PFSK-1 (cell line): ENCODE measurements around the gene SETDB2.

Source experiments
- FOXP2 ChIP-seq: optimal IDR thresholded peaks from 2 replicates; pipeline ENCODE3; 2011; ENCODE audit warnings: borderline replicate concordance, control low read depth, inconsistent platforms; ENCODE audit not compliant: insufficient read depth; ENCODE audit errors: extremely low read length, extremely low read depth
- POLR2AphosphoS5 ChIP-seq: IDR thresholded peaks from 2 replicates; pipeline ENCODE4 v1.6.1; 2012; ENCODE audit warnings: low read depth, mild to moderate bottlenecking, control low read depth, low read length, moderate library complexity
- REST ChIP-seq, 2 experiments: IDR thresholded peaks; 2 replicates each; pipeline versions ENCODE4 v1.6.1 to v1.8.0; 2011 to 2012; ENCODE audit warnings: low read depth in 2 of 2, low read length in 2 of 2, control low read depth in 1 of 2, inconsistent platforms in 1 of 2, mild to moderate bottlenecking in 1 of 2, moderate library complexity in 1 of 2; ENCODE audit not compliant: insufficient read depth in 1 of 2
- SIN3A ChIP-seq: IDR thresholded peaks from 2 replicates; pipeline ENCODE4 v1.6.1; 2012; ENCODE audit warnings: mild to moderate bottlenecking, low read length, moderate library complexity, borderline replicate concordance; ENCODE audit not compliant: insufficient read depth
- TAF1 ChIP-seq: IDR thresholded peaks from 2 replicates; pipeline ENCODE4 v1.6.1; 2012; ENCODE audit warnings: low read length, control low read depth, borderline replicate concordance; ENCODE audit not compliant: insufficient read depth

SETDB2 gene

DNA sequence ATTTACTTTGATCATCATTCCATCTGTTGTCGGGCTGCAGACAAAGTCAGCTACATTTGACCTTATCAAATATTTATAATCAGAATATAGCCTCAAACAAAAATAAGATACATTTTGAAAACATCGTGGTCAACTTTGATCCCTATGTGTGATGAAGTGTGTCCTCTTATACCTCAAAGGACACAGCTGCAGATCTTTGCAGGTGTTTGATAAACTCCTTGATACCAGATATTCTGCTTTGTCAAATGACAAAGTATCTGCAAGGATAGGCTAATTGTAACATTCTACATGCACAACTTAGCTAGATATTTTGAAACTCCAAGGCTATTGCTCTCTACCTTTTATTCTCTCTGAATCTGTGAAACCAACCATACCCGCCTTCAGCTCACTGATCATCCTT, 95.7 kb downstream of the SETDB2 start:
- TF ChIP-seq POLR2AphosphoS5 (no peak), TAF1 (no peak), FOXP2 (no peak), SIN3A (no peak), REST (IDR thresholded peaks at IDR 0.05; ENCODE audit: insufficient read depth in 1 of 2, low read depth in 2 of 2, low read length in 2 of 2) (no peak)

- TF ChIP-seq POLR2AphosphoS5 (no peak), SIN3A (no peak), TAF1 (no peak), REST (IDR thresholded peaks at IDR 0.05; ENCODE audit: insufficient read depth in 1 of 2, low read depth in 2 of 2, low read length in 2 of 2) (no peak), FOXP2 (no peak)
Observed at GRCh38 chr13:49540552-49540951, 96.5 kb downstream of the SETDB2 start.

GRCh38 chr13:49543656-49544055, 99.6 kb downstream of the SETDB2 start:
- TF ChIP-seq SIN3A: no peak
- no peak for TF ChIP-seq REST (IDR thresholded peaks at IDR 0.05; ENCODE audit: insufficient read depth in 1 of 2, low read depth in 2 of 2, low read length in 2 of 2)
- no peak for TF ChIP-seq POLR2AphosphoS5
- TF ChIP-seq FOXP2: no peak
- TF ChIP-seq TAF1: no peak
